Hindlimb muscle (tissue), 1 donor: ENCODE measurements around the gene KHDC1L. TPM values are rescaled to one million over a fixed set of nuclear protein-coding genes. Genes with fewer than 3 reads are reported as not detected.
"Not testable (repeated sequence)": the region's sequence is repeated elsewhere in the genome, so short reads cannot be mapped to it uniquely, and the experiment has no call there.

Experiments used
- DNase-seq: peaks from one replicate; pipeline ENCODE4 v3.0.0-alpha.2; 2013
- polyA plus RNA-seq: library from polyadenylated mRNA; unstranded; fragments of 120-200 nt; gene quantifications from one replicate; pipeline ENCODE4 v1.2.1, GENCODE V29; 2013; ENCODE audit not compliant: insufficient read length

Gene KHDC1L
- polyA plus RNA-seq, 1 donor, result not detected

DNA sequence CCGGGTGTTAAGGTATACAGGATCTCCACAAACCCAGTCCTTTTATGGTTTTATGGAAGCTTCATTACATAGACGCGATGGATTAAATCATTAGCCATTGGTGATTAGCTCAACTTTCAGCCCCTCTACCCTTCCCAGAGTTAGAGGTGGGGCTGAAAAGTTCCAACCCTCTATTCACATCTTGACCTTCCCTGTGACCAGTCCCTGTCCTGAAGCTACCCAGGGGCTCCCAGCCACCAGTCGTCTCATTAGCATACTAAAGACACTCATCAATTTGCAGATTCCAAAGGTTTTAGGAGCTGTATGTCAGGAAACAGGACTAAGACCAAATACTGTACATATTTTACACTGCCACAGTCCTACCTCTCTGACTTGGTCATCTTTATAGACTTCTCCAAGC lies 21.0 kb downstream of the KHDC1L start:
- DNase-seq, result no peak

DNA sequence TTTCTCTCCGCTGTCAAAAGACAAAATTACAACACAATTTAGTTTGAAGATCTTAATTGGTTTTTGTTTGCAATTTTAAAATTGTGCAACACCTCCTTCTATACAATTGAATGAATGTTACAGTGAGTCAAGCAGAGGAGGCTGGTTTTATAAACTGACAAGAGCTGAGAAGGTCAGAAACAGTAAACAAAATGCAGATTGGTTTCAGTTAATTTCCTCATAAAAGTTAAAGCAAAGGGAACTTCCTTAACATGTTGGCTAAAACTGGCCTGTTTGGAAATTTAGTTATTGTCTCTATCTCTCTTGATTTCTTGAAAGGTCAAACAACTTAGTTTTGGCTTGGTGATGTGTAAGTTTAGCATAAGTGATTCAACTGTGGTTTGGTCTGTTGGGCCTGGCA lies 22.2 kb downstream of the KHDC1L start:
- DNase-seq, result no peak

DNA sequence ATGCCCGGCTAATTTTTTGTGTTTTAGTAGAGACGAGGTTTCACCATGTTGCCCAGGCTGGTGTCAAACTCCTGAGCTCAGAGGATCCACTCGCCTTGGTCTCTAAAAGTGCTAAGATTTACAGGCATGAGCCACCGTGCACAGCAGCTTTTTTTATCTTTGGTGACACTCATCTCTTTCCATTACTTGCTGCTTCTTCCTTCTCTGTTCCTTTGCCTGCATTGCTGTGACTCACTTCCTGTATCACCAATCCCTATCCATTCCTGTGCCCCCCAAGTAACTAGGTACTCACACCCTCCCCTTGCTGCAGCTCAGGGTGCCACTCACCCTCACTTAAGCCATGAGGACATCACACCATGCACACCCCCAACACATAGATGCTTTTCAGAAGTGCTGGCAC lies 24.6 kb downstream of the KHDC1L start:
- DNase-seq, result no peak

DNA sequence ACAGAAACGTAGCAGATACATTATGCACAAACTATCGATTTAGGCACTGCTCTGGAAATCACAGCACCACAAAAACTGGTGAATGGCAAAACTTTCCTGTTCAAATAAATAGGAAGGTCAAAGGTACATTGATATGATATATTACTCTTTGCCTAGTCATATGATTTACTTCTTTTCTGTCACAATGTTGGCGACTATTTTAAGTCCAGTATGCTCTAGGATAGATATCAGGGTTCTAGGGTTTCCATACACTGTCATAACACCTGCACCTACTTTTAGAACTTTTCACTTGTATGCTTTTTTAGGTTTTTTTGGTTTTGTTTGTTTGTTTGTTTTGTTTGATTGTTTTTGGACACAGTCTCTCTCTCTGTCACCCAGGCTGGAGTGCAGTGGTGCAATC lies 25.0 kb downstream of the KHDC1L start:
- DNase-seq, result no peak

DNA sequence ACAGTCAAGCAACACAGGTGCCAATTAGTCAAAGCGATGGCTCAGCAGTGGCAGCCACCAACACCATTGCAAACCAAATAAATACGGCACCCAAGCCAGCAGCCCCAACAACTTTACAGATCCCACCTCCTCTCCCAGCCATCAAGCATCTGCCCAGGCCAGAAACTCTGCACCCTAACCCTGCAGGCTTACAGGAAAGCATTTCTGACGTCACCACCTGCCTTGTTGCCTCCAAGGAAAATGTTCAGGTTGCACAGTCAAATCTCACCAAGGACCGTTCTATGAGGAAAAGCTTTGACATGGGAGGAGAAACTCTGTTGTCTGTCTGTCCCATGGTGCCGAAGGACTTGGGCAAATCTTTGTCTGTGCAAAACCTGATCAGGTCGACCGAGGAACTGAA lies 30.6 kb downstream of the KHDC1L start:
- no peak for DNase-seq

DNA sequence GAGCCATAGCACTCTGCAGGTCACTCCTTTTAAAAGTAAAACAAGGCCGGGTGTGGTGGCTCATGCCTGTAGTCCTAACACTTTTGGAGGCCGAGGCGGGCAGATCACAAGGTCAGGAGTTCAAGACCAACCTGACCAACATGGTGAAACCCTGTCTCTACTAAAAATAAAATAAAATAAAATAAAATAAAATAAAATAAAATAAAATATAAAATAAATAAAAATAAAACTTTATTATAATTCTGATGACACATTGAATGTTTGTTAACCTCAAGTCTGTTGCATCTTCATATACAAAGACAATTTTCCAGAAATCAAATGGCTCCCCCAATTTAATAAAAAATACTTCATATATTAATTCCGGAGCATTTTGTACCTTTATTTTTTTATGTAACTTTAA lies 32.0 kb downstream of the KHDC1L start:
- not testable (repeated sequence) for DNase-seq

DNA sequence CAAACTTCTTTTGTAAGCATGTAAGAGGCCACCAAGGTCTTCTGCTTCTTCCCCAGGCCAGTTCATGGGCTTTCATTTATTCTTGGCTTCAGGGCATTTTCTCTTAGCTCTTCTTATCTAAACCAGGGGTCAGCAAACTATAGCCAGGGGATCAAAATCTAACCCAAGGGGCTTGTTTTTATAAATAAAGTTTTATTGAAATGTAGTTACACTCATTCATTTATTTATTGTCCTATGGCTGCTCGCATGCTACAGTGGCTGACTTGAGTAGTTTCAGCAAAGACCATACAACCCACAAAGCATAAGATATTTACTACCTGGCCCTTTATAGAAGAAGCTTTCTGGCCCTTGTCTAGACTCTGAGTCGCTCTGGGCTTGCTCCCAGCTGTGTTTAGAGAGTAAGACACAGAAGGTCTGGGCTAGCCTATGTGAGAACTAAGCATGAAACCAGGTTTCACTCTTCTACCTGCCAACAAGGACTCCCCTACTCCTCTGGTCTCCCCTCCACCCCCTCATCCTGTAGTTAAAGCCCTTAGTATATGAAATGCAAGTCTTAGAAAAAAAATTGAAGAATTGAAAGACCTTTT lies 43.2 kb downstream of the KHDC1L start:
- DNase-seq, result no peak

DNA sequence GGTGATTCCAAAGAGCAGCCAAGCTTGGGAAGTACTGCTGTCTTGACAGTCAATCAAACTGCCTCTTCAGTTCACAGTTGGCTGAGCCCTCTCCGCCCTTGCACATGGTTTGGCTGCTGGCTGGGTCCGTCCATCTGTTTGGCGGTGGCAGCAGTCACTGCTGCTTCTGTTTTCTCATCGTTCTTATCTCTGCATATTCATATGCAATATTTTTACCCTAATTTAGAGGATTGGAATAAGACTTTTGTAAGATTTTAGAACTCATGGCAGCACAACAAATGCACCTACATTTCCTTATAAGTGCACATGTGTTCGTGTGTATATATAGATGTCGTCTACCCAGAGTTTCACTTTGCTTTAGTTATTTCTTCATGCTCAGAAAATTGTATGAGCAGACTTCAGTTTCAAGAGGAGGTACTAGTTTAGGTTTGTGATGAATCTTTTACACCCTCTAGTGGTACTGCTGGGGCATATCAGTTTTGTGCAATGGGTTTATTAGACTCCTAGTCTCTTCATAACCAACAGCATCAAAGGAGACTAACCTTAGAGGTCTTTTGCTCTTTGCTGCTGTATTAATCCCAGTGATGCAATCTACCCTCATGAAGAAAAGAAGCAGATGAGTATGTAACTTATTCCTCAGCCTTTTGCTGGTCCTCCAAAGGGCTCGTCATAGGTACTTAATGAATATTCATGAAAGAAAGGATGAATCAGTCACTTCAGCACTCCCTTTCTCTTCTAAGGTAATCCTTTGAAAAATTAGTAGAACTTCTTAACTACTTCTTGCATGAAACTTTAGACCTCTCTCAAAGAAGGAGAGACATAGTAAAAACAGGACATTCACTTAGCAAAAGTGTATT lies 44.3 kb downstream of the KHDC1L start:
- DNase-seq, result peak; percentile 35

DNA sequence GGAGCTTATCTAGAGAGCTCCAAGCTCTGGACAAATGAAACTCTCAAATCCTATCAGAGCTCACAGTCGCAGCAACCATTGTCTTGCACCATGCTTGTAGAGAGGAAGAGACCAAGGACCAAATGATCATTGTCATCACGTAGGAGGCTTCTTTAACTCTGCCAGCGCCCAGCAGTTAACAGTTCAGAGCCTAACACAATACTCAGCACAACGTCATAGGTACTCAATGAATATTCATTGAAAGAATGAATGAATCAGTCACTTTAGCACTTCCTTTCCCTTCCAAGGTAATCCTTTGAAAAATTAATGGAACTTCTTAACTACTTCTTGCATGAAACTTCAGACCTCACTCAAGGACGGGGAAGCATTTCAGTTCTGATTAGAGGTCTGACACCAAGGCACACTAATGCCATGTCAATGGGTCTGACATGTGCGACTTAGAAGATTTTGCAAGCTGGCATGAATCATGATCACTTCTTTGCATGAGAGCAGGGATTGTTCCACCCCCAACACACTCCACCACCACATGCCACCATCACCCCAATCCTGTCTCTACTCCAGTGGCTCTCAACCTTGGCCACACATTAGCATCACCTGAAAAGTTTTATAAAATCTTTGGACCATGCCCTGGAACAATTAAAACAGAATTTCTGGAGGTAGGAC lies 45.1 kb downstream of the KHDC1L start:
- no peak for DNase-seq

DNA sequence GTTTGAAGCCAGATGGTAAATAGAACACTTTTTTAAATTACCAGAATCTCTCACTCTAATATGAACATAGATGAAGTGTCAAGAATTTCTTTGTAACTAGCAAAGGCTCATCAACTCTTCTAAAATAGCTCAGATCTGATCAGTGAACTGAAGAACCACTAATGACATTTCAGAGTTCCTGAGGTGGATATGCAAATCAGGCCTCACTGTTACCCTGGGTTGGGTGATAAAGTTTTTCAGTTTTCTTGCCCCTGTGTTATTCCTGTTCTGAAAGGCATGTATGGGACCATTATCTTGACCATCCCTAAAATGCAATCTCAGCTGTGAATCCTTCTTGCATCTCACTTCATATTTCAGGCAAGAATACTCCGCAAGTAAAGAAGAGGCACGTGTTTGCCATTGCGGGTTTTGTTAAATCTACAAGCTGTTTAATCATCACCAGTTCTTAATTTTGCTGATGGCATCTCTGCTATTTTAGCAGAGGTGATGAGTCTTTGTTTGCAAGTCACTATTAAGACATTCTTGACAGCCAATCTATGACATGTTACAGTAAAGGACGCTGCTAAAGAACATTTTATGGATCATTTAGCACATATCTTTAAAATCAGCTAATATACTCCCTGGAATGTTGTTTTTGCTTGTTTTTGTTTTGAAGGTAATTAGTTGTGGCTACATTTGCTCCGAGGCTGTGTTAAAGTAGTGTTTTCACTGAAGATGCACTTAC lies 47.9 kb downstream of the KHDC1L start:
- no peak for DNase-seq

DNA sequence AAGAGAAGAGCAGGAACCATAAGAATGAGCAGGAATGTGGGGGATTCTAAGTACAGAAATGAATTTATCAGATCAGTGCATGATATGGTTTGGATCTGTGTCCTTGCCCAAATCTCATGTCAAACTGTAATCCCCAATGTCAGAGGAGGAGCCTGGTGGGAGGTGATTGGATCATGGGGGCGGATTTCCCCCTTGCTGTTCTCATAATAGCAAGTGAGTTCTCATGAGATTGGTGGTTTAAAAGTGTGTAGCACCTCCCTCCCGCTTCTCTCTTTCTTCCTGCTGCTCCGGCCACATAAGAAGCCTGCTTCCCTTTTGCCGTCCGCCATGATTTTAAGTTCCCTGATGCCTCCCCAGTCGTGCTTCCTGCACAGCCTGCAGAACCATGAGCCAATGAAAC lies 49.2 kb downstream of the KHDC1L start:
- DNase-seq, result no peak

DNA sequence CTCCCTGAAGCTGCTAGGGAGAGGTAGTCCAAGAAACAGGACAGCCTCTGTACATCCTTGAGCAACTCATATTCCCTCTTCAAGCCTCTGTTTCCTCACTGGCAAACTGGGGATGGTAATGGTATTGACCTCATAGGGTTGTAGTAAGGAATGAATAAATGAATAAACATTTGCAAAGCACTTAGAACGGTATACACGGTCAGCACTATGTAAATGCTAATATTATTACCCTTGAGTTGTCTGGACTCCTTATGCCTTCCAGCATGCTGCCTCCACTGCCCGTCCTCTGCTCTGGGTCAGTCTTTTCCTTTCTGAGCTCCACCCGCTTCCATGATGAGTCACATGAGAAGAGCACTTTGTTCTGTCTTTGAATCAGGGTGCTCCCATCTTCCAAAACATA lies 50.6 kb downstream of the KHDC1L start:
- DNase-seq, result no peak

Other genes starting within 250 kb of the KHDC1L start
- 5.5 TPM for gene KHDC1, start 37.7 kb upstream of the KHDC1L start, polyA plus RNA-seq
- gene DPPA5, start 128.8 kb upstream of the KHDC1L start, polyA plus RNA-seq, result not detected
- gene KHDC3L, start 137.2 kb upstream of the KHDC1L start, polyA plus RNA-seq, result not detected
- 0.36 TPM for gene OOEP, start 144.4 kb upstream of the KHDC1L start, polyA plus RNA-seq
- gene DDX43, start 169.3 kb upstream of the KHDC1L start, polyA plus RNA-seq, result 1.2 TPM
- gene CGAS, start 226.8 kb upstream of the KHDC1L start, polyA plus RNA-seq, result 5.3 TPM
- 20.3 TPM for gene MTO1, start 236.2 kb upstream of the KHDC1L start, polyA plus RNA-seq